GM12878 (cell line): ENCODE data around the gene IL3RA. TPM values are rescaled to one million over a fixed set of nuclear protein-coding genes. Genes with fewer than 3 reads are reported as not detected.

Experiments used
- ATAC-seq: fragments of 200-7000 bp; cut with Tn5 transposase; 3 replicates; pipeline ENCODE4 v1.9.1; 2020; ENCODE audit warnings: mild to moderate bottlenecking, moderate library complexity
- BruUV-seq: library from RNA; stranded (reverse); fragments of 400-500 nt; replicated peaks from 2 replicates; lab custom pipeline; 2021; lab: Mats Ljungman, UMichigan
- CTCF ChIA-PET: fragments of 300-600 bp; sonication (Branson Sonifier 250); formaldehyde crosslinking; extraction: SDS; loops from one replicate; lab custom pipeline; 2021; ENCODE audit warnings: inconsistent platforms; lab: Yijun Ruan, JAX
- POLR2A ChIA-PET: fragments of 350-600 bp; formaldehyde crosslinking; extraction: SDS; loops from one replicate; lab custom pipeline; 2021; ENCODE audit warnings: inconsistent platforms; lab: Charles Lee
- RAD21 ChIA-PET: fragments of 300-600 bp; sonication (Branson Sonifier 250); formaldehyde crosslinking; loops from one replicate; lab custom pipeline; 2023; ENCODE audit warnings: antibody characterized with exemption; ENCODE audit not compliant: unreplicated experiment; lab: Charles Lee
- SMC1A ChIA-PET: fragments of 300-600 bp; sonication (Branson Sonifier 250); formaldehyde crosslinking; loops from one replicate; lab custom pipeline; 2023; ENCODE audit not compliant: unreplicated experiment, uncharacterized antibody; lab: Charles Lee
- DNase-seq: peaks from one replicate; pipeline ENCODE4 v3.0.0-alpha.2; 2011; ENCODE audit warnings: low read depth, low spot score
- FAIRE-seq: peaks from 3 replicates; lab custom pipeline; 2011; peaks lifted over from hg19 to GRCh38; lab: Jason Lieb, UNC
- H2AFZ ChIP-seq: 2 replicates; pipeline ENCODE4 v1.6.0; 2011; ENCODE audit warnings: low read depth, low read length, control low read depth; ENCODE audit not compliant: control insufficient read depth
- H3K27ac ChIP-seq: 2 replicates; pipeline ENCODE4 v1.5.1; 2011; ENCODE audit warnings: control low read depth; ENCODE audit not compliant: control insufficient read depth, insufficient read depth
- H3K27me3 ChIP-seq, 2 experiments: replicated peaks in 1 of 2; 2 replicates each; pipeline versions ENCODE4 v1.6.0 to v1.6.1; 2011; ENCODE audit warnings: low read length in 1 of 2; ENCODE audit not compliant: control insufficient read depth in 2 of 2, insufficient read depth in 2 of 2
- H3K36me3 ChIP-seq, 2 experiments: 2 replicates each; pipeline ENCODE4 v1.5.1; 2011; ENCODE audit warnings: low read length in 1 of 2; ENCODE audit not compliant: control insufficient read depth in 2 of 2, insufficient read depth in 2 of 2
- H3K4me1 ChIP-seq: 2 replicates; pipeline ENCODE4 v1.6.1; 2011; ENCODE audit warnings: mild to moderate bottlenecking, low read length, moderate library complexity, mixed read lengths; ENCODE audit not compliant: control insufficient read depth, insufficient read depth
- H3K4me2 ChIP-seq: 2 replicates; pipeline ENCODE4 v1.6.0; 2011; ENCODE audit warnings: control low read depth; ENCODE audit not compliant: control insufficient read depth, insufficient read depth
- H3K4me3 ChIP-seq: fragments of 200-600 bp; sonication (generic); 2 replicates; pipeline ENCODE4 v1.5.1; 2016
- H3K79me2 ChIP-seq: 2 replicates; pipeline ENCODE4 v1.6.0; 2011; ENCODE audit warnings: low read length; ENCODE audit not compliant: control insufficient read depth, insufficient read depth
- H3K9ac ChIP-seq: 2 replicates; pipeline ENCODE4 v1.8.0; 2011; ENCODE audit warnings: low read length, control low read depth, mixed read lengths; ENCODE audit not compliant: control insufficient read depth, insufficient read depth
- H3K9me3 ChIP-seq: replicated peaks from 3 replicates; pipeline ENCODE4 v1.5.1; 2011; ENCODE audit warnings: mild to moderate bottlenecking, low read length; ENCODE audit not compliant: control insufficient read depth, insufficient read depth
- H4K20me1 ChIP-seq: 2 replicates; pipeline ENCODE4 v1.6.0; 2011; ENCODE audit not compliant: control insufficient read depth, insufficient read depth
- CEBPB ChIP-seq, 2 experiments: fragments of 150-350 bp in 1 of 2; IDR thresholded peaks; 2 replicates each; pipeline ENCODE4 v1.6.1; 2012 to 2014; ENCODE audit warnings: low read depth in 2 of 2, low read length in 2 of 2, borderline replicate concordance in 1 of 2, inconsistent platforms in 1 of 2
- CREB1 ChIP-seq: IDR thresholded peaks from 2 replicates; pipeline ENCODE4 v1.6.1; 2012; ENCODE audit warnings: low read depth, mild to moderate bottlenecking, inconsistent platforms
- KAT2A ChIP-seq: conservative IDR thresholded peaks from 2 replicates; pipeline ENCODE4 v1.6.1; 2011; ENCODE audit warnings: low read depth, low read length; ENCODE audit not compliant: control insufficient read depth
- NFYB ChIP-seq: IDR thresholded peaks from 2 replicates; pipeline ENCODE4 v1.6.1; 2011; ENCODE audit warnings: low read depth, mild to moderate bottlenecking, low read length, improper control_type of control experiment, moderate library complexity; ENCODE audit not compliant: insufficient read depth
- POU2F2 ChIP-seq: IDR thresholded peaks from 3 replicates; pipeline ENCODE4 v1.6.1; 2011; ENCODE audit warnings: low read depth, mild to moderate bottlenecking, low read length, borderline replicate concordance
- RUNX3 ChIP-seq: IDR thresholded peaks from 2 replicates; pipeline ENCODE4 v1.6.1; 2012; ENCODE audit warnings: low read length, inconsistent platforms
- TBL1XR1 ChIP-seq: IDR thresholded peaks from 2 replicates; pipeline ENCODE4 v1.6.1; 2012; ENCODE audit warnings: low read depth, low read length, improper control_type of control experiment
- USF2 ChIP-seq: IDR thresholded peaks from 2 replicates; pipeline ENCODE4 v1.6.1; 2011; ENCODE audit warnings: low read depth, low read length, improper control_type of control experiment, borderline replicate concordance
- WGBS: methylation state at CpG from one replicate; pipeline ENCODE4 v1.1.6; 2016; ENCODE audit warnings: low lambda C conversion rate; ENCODE audit not compliant: insufficient replicate concordance, insufficient coverage; ENCODE audit errors: missing lambda C conversion rate; 5-methylcytosine and 5-hydroxymethylcytosine counted together
- in situ Hi-C: fragments of 300-500 bp; cut with MboI; formaldehyde crosslinking; loops from 9 replicates; pipeline ENCODE4 v1.14.3; 2018; ENCODE audit warnings: mixed read lengths
- intact Hi-C: fragments of 100-400 bp; cut with micrococcal nuclease; formaldehyde crosslinking; loops from one replicate; pipeline ENCODE4 v1.14.2; 2022; ENCODE audit not compliant: unreplicated experiment
- polyA plus RNA-seq, 11 experiments: library from polyadenylated mRNA; depleted of rRNA in 4 of 11; unstranded in 6 of 11; stranded (reverse) in 5 of 11; fragments of >200 nt; fragmentation: Nextera tagmentation in 4 of 11; fragmentation: Illumina TruSeq in 1 of 11; extraction: Ambion mirVana in 4 of 11; extraction: Trizol in 1 of 11; gene quantifications; 1 replicate in 1 of 11; 2 replicates in 10 of 11; pipeline versions ENCODE4 v1.2.1 to v1.2.3, GENCODE V29; 2011 to 2016; ENCODE audit warnings: inconsistent platforms in 2 of 11, missing spikeins in 2 of 11, low read depth in 1 of 11
- total RNA-seq, 4 experiments: library from RNA; depleted of rRNA in 3 of 4; stranded (reverse); fragments of >200 nt in 3 of 4; fragmentation: Illumina TruSeq in 1 of 4; extraction: Trizol in 1 of 4; gene quantifications; 2 replicates each; pipeline versions ENCODE4 v1.2.1 to v1.2.3, GENCODE V29; 2013 to 2021

IL3RA gene
- total and polyA plus RNA-seq, 10 of the 15 experiments (the other 5 are each of a cell fraction or from before 2014, with no cell fraction given): 2.1 to 31.1 (median 17.9) TPM

GRCh38 chrX:1368385-1368698 is 31.8 kb downstream of the IL3RA start:
- Histone ChIP-seq H4K20me1 (no peaks in the 10 kb centered on the region), H3K79me2 (no peaks in the 10 kb centered on the region), H3K9ac (no peak overlapping the region), H3K9me3 (no peaks in the 10 kb centered on the region; the same call in 2 of the 3 replicates), H3K4me1 (no peaks in the 10 kb centered on the region), H3K36me3 (no peaks in the 10 kb centered on the region), H3K27me3 (no peaks in the 10 kb centered on the region), H2AFZ (no peak overlapping the region), H3K4me2 (no peak overlapping the region), H3K27ac (no peak overlapping the region), H3K4me3 (no peak overlapping the region)
- intact Hi-C loops (no loop called here), in situ Hi-C loops (no loop called here)
- ChIA-PET RAD21 (no interaction called here), CTCF (no interaction called here), POLR2A (no interaction called here), SMC1A (no interaction called here)
- no peak for DNase-seq
- WGBS: 69% methylated on average over 4 of the region's 4 CpGs
- no peak; the same call in 2 of the 3 replicates for ATAC-seq
- TF ChIP-seq NFYB (no peak), KAT2A (no peak), CREB1 (no peak), CEBPB (IDR thresholded peaks at IDR 0.05; ENCODE audit: borderline replicate concordance in 1 of 2, low read depth in 2 of 2, low read length in 2 of 2) (no peak), RUNX3 (peak; percentile 16; the same call in 1 of the 2 replicates)
- BruUV-seq: TSS peak; percentile 75
- FAIRE-seq: no peak

DNA sequence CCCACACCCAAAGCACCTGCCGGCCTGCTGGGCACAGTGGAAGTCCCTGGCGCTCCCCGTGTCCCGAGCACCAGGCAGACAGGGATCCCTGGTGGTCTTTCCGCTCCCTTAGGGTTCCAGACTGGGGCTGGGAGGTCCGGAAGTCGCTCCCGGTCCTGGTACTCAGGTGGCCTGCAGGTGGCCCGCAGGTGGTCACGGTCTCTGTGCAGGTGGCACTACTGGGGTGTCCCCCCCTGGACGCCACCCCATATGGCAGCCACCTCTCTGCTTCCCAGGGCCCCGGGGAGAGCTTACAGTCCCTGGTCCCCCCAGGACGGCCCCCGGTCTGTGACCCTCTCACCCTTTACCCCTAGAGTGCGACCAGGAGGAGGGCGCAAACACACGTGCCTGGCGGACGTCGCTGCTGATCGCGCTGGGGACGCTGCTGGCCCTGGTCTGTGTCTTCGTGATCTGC is 41.7 kb downstream of the IL3RA start:
- no peak for FAIRE-seq
- ChIA-PET RAD21 (no interaction called here), CTCF (no interaction called here), SMC1A (no interaction called here), POLR2A (no interaction called here)
- Histone ChIP-seq H3K9ac (no peak overlapping the region), H2AFZ (no peak overlapping the region), H3K9me3 (no peaks in the 10 kb centered on the region), H3K27me3 (no peaks in the 10 kb centered on the region), H3K4me2 (no peak overlapping the region), H3K27ac (no peak overlapping the region), H3K36me3 (peaks cover under 1 to 4% of the 10 kb centered on the region in 2 experiments; a peak in 3 of 4 replicates), H4K20me1 (no peaks in the 10 kb centered on the region), H3K4me3 (no peak overlapping the region), H3K4me1 (no peaks in the 10 kb centered on the region), H3K79me2 (no peaks in the 10 kb centered on the region)
- 90% methylated on average over 22 of the region's 24 CpGs for WGBS
- no peak for ATAC-seq
- BruUV-seq: no TSS peak
- DNase-seq: no peak
- TF ChIP-seq TBL1XR1 (no peak), POU2F2 (0 out of 3 replicates have a peak, but pooled peaks have one; percentile 20), USF2 (no peak)
- in situ Hi-C loops (no loop called here), intact Hi-C loops (no loop called here)
